MV-4-11 (cell line): ENCODE results near the gene ATF7IP.

Experiments used
- DNase-seq: peaks from one replicate; lab custom pipeline; 2025; lab: John Stamatoyannopoulos, UW

The ATF7IP gene

DNA sequence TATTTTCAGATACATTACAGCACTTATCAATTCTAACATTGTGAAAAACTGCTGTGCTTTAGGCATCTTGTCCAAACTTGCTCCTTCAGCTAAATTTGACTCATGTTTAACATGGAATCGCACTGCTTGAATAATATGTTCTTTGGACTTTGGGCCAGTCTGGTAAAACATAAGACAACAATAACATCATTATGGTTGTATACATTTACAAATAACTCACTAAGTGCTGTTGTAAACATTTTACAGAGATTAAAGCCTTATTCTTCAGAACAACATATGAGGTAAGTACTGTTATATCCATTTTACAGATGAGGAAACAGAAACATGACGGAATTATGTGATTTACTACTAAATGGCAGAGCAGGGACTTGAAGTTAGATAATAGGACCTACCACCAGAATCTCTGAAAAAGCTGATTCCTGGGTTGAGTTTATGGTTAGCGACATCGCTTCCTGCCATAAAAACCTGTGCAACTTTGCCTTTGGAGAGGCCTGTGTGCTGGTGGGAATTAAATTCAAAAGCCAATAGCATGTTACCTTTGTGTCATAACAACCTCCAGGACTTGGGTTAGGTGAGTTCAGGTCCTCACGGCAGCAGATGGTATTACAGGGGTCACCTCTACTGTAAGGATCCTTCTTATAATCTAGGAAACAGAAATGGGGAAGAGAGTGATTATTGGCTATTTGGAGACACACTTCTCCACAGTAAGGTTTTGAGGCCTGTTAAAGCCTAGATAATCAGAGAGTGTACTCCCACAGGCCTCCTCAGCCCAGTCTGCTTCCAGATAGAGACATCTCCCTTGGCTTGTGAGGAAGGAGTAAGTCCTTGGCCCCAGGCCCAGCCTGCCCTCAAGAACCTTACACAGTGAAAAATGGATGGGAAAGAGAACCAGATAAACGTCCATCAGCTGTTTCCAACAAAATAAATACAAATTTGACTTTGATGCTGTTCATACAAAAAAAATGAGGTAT is 140.4 kb downstream of the ATF7IP start:
- DNase-seq: no peak

DNA sequence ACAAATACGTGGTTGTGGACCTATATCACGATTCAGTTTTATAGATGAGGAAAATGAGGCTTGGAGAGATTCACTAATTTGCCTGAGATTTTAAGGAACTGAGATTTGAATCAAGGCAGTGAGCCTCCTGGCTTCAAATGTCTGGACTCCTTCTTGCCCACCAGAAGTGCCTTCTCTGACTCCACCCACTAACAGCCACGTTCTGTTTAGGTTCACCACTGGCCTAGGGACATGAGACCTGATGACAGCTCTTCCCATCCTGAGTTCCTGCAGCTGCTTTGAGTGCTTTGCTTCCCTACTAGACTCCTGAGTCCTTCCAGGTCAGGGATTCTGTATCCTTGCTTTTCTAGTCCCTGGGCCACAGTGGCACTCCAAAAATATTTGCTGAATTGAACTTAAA is 145.1 kb downstream of the ATF7IP start:
- DNase-seq: no peak

DNA sequence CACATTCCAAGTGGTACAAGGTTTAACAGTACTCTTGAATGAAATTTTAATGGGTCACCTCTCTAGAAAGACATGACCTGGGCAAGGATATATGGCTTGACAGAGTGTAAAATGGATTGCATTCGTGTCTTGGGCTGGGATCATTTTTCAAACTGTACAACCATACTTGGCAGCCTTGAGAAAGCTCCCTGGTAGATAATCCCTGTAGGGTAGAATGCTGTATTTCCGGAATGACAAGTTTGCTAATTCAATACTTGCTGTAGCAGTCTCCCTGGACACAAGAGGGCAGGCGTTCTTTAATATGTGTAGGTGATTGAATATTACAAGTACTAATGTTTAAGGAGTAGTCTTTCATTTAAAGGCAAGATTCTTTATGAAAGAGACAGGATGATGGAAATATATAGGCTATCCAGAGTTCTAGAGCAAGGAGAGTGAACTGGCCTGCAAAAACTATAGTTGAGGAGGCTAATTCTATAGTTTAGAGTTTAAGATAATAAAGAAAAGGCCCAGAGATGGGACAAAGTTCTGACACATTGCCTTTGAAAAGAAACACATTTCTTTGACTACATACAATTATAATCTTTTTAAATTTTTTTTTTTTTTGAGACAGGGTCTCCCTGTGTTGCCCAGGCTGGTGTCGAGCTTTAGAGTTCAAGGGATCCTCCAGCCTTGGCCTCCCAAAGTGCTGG is 148.8 kb downstream of the ATF7IP start:
- no peak for DNase-seq

DNA sequence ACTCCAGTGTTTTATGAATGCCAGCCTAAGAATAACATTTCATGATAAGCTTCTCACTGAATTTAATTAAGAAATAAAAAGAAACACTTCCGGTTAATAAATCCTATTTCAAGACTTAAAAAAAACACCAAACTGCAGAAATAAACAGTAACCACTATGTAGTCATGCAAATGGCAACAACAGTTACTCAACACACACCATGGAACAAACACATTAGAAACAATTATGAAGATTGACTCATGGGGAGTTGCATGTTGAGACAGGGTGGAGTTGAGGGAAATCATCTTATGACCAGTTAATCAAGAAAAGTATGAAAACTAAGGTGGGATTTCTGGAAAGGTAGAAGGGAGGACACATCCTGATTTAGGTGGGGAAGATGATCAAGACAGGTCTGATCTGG is 149.5 kb downstream of the ATF7IP start:
- DNase-seq: no peak

DNA sequence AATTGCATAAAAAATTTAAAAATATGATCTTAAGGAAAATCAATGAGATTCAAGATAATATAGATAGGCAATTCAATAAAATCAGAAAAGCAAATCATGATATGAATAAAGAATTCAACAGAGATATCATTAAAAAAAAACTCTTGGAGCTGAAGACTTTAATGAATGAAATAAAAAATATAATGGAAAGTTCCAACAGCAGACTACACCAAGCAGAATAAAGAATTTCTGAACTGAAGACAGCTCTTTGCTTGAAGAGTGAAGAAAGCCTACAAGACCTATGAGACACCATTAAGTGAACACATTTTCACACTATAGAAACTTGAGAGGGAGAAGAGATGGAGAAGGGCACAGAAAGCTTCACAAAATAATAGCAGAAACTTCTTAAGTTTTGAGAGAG is 156.3 kb downstream of the ATF7IP start:
- DNase-seq: no peak

DNA sequence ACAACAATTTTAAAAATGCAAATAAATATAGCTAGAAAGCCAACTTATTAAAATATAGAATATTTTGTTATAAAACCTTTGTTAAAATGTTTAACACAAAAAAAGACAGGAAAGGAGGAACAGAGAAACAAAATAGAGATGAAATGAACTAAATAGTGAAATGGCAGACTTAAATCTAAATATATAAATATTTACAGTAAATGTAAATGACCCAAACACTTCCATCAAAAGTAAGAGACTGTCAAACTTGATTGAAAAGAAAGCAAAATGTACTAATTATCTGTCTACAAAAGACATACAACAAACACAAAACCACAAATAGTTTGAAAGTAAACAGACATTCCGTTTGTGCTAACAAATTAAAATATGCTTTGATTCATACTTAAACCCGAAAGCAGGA is 160.5 kb downstream of the ATF7IP start:
- DNase-seq: no peak

DNA sequence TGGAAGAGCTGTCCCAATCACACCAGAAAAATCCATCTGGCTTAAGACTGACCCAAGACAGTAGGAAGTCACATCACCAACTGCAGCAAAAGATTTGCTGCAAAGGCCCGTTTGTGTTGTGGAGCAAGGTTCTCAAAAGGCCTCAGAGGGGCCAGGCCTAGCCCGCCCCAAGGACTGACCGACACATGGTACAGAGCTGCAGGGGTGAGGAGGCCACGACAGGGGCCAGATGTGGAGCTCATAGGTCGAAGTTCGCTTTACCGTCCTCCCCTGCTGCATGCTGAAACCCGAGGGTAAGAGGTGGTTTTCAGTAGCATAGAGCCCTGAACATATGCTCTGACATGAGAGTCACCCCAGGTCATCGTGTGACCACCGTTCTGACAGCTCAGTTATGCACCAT is 166.7 kb downstream of the ATF7IP start:
- no peak for DNase-seq

DNA sequence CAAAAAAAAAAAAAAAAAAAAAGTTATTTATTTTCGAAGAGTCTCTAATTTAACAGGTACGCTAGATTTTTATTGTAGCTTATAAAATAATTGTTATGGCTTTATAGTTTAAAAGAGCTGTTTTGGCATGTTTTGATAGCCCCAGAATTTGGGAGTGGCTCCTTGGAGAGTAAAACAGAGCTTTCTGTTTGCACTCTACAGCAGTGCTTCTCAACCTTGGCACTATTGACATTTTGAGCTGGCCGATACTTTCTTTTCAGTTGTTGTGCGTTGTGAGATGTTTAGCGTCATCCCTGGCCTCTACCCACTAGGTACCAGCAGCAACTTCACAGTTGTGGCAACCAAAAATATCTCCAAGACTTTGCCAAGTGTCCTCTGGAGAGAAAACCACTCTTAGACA is 171.6 kb downstream of the ATF7IP start:
- DNase-seq: no peak

DNA sequence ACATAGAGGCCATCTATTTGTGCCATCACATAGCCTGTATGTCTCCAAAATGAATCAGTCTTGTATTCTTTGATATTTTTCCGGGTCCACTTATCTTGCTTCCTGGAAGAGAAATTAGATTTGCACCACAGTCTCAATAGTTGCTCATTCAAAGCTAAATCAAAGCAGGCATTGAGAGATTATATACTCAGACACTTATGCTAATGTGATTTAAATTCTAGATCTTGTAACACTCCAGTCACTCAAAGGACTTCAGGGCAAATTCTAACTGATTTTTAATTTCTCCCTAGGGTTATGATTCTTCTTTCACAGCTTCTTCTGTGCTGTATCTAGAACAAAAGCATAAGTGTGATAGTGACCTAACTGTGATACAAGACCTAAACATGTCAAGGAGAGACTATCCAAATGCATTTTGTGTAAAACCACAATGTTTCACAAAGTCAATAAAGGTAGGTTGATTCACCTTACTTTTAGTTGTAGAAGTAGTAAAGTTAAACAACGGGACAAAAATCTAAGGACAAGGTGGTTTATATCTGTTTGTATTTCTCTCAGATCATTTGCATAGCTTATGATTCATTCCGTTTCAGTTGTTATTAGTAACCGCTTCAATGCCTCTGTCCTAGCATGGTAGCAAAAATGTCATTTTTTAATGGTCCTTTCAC is 175.4 kb downstream of the ATF7IP start:
- no peak for DNase-seq

DNA sequence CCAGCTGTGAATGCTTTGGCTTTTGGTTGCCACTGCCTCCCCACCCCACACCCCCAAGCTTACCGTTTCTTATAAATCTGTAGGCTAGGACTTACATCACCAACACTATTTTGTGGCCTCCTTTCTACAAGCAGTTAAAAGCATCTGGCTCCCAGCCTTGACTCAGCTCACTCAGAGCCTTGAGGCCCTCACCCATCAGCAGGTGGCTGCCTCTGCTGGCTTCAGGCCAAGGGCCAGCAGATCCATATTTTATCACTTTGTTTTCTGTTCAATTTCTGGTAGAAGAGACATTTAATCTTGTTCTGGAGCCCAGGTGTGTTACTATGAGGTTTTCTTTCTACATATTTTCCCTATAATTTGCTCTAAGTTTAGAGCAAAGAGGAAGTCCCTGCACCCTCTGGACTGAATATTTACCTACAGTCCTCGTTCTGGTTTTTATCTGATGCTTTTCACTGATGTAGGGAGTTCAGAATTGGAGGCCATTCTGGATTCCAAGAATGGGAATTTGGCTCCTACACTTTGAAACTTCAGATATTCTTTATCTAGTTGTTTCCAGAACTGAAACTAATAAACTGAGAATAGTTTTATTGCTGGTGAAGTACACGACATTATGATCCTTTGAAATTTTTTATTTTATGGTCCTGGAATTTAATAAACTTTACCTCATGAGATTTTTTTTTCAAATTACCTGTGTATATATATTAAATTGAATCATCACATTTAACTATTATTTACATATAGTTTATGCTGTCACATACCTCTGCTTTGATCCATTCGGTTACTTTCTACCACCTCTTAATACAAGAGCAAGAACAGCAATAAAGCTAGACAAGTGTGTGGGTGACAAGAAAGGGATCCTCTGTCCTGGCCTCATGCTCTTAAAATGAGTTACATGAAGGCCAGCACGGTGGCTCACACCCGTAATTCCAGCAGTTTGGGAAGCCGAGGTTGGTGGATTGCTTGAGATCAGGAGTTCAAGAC is 180.0 kb downstream of the ATF7IP start:
- DNase-seq: no peak

DNA sequence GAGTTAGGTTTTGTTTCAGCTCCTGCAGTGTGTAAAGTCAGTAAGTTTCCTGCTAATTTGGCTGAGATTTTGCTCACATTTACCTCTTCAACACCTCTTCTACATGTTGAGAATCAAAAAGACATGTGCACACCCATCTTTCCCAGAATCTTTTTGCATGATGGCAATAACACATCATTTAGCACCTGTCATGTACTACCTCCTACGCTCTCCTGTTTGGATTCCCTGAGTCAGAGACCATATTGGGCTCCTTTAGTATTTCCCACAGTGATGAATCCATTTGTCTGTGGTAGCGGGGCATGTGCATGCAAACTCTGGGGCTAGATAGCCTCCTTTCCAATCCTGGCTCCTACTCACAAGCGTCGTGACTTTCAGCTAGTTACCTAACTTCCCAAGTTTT is 182.1 kb downstream of the ATF7IP start:
- no peak for DNase-seq

DNA sequence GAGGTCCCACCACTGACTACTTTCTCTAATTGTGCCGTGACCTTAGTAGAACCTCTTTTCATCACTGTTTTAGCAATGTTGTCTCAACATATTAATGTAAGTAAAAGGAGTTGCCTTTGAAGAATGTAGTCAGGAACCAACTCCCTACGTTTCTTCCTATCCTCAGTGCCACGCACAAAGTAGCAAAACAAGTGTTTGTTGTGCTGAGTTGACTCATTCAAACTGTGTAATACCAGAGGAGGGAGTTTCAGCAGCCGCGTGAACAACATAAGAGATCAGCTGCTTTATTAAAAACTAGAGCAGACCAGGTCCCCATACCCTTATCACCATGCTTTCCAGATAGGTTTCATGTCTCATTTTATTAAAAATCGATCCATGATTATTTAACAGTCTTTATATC is 183.1 kb downstream of the ATF7IP start:
- DNase-seq: no peak
